GM12874 (cell line): ENCODE measurements around the gene CAMKK1.

Experiments used
- TF ChIP-seq, protein P1 (sequence below): IDR thresholded peaks from 2 replicates; pipeline ENCODE4 v1.5.1; 2011; ENCODE audit warnings: low read depth, mild to moderate bottlenecking, control low read depth, low read length, moderate library complexity; ENCODE audit not compliant: insufficient read depth

CAMKK1 gene

DNA sequence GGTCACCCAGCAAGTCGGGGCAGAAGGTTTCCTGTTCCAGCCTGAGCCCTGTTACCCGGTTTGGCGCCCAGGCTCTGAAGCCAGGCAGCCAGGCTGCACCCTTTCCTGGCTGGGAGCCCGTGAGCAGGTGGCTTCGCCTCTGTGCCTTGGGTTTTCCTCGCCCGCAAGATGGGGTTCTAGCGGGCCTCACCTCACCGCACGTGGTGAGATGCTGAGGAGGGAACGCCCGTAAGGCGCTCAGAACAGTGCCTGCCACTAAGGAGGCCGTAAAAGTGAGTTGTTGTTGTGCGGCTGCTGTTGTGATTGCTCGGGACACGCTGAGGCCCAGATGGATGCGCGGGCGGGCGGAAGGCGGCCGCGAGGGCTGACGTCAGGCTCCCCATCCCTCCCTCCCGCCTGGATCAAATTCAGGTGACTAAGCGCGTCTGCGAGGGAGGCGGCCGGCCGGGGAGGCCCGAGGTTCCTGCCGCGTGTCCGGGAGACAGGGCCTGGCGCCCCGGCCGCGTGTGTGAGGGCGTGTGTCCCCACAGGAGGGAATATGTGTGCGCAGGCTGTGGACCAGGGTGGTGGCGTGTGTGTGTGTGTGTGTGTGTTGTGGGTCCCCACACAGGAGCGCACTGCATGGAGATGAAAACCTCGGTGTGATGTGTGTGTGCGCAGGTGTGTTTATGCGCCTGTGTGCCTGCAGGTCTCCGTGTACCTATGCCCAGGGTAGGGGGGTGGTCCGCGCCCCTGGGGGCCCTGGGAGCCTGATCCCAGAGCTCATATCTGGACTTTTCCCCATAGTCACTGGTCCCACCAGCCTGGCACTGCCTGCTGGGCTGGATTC lies 4.3 kb downstream of the CAMKK1 start:
- TF ChIP-seq, protein P1, sequence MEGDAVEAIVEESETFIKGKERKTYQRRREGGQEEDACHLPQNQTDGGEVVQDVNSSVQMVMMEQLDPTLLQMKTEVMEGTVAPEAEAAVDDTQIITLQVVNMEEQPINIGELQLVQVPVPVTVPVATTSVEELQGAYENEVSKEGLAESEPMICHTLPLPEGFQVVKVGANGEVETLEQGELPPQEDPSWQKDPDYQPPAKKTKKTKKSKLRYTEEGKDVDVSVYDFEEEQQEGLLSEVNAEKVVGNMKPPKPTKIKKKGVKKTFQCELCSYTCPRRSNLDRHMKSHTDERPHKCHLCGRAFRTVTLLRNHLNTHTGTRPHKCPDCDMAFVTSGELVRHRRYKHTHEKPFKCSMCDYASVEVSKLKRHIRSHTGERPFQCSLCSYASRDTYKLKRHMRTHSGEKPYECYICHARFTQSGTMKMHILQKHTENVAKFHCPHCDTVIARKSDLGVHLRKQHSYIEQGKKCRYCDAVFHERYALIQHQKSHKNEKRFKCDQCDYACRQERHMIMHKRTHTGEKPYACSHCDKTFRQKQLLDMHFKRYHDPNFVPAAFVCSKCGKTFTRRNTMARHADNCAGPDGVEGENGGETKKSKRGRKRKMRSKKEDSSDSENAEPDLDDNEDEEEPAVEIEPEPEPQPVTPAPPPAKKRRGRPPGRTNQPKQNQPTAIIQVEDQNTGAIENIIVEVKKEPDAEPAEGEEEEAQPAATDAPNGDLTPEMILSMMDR: no peak

DNA sequence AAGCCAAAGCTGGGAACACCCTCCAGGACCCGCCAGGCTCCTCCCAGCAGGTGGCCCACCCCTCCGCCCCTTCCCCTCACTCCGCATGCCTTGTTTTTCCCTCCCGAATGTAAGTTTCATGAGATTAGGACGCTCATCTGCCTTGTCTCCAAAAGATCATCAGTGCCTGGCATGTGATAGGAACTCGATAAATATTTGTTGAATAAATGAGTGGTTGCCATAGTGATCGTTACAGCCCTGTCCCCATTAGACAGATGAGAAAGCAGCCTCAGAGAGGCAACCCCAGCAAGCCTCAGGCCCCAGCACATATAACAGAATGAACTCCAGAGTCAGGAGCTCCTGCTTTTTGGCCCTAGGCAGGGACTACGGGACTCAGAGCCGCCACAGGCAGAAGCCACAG lies 5.0 kb downstream of the CAMKK1 start:
- TF ChIP-seq, protein P1: no peak

DNA sequence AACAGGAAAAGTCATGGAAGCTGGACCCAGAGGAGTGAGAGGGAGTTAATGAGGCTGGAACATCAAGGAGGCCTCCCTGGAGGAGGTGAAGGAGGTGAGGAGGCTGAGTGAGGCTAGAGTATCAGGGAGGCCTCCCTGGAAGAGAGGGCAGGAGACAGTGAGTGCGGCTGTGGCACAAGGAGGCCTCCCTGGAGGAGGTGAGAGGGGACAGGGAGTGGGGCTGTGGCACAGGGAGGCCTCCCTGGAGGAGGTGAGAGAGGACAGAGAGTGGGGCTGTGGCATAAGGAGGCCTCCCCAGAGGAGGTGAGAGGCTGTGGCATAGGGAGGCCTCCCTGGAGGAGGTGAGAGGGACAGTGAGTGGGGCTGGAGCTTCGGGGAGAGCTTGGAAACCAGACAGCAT lies 5.5 kb downstream of the CAMKK1 start:
- TF ChIP-seq, protein P1: no peak

DNA sequence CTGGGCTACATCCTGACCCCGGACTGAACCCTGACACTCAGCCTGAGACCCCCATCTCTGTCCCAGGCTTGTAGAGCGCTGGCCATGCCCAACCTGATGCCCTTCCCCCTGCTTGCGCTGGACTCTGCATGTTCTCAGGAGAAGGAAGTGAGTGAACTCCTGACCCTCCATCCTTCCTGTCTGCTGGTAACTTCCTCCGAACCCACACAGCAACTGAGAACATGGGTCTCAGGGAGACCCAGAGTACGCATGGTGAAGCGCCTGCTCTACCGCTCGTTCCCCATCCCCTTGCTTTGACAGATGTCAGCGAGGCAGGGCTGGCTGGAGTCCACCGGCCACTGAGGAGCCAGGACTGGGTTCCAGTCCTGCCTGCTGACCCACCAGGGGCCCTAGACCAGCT lies 6.1 kb downstream of the CAMKK1 start:
- TF ChIP-seq, protein P1: no peak

DNA sequence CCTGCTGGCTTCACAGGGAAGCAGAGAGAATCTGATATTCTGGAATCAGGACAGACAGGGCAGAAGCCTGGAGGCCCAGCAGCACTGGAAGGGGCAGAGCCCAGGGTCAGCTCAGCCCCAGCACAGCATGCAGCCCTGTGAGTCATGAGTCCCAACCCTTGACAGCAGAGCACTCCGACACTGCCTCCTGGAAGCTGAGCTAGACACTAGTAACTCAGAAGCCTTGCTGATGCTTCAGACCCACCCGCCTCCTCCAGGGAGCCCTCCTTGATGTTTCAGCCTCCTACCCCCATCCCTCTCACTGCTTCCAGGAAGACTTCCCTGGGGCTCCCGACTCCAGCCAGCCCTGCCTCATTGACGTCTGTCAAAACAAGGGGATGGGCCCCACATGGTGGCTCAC lies 6.9 kb downstream of the CAMKK1 start:
- TF ChIP-seq, protein P1: no peak

DNA sequence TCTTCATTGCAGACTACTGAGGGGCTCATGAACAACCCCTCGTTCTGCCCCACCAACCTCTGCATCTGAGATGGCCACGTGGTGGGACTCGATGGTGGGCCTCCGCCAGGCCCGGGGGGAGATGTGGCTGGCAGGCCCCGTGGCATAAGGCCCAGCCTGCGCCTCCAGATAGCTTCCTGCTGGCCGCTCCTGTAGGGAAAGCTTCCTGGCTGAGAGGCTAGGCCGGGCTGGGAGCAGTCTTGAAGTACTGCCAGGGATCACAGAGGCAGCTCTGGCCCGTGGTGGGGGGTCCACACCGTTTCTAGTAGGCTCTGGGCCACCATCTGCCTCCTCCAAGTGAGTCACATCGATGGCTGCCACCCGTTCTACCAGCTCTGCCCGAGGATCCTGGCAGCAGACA lies 7.6 kb downstream of the CAMKK1 start:
- TF ChIP-seq, protein P1: no peak

DNA sequence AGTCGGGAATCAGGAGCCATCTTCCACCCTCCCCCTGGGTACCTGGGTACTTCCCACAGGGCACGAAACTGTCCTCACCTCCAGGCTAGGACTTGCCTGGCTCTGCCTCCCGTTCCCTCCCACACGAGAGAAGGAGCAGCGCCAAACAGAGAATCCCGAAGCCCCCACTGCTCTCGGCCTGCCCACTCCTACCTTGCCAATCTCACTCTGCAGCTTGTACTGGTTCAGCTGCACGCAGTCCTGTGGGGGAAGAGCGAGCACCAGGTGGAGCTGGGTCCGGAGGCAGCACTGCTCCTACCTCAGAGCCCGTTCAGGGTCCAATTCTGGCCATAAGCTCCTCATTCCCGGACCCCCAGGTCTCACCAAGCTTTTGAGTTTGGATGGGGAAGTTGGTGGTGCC lies 8.7 kb downstream of the CAMKK1 start:
- TF ChIP-seq, protein P1: no peak

DNA sequence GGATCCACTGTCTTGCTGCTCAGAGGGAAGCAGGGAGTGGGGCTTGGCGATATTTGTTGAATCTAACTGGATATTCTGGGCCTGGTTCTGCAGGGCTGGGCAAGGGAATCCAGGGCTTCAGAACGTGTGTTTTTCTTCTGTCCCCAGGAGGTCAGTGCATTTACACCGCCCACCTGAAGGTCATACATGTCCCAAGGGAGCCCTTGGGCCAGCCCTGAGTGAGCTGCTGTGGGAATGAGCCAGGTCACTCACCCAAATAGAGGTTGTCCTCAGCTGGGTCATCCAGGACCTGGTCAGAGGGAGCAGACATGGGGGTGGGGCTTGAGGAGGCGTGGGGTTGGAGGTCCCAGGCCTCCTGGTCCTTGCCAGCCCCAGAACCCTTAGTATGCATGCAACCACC lies 10.6 kb downstream of the CAMKK1 start:
- TF ChIP-seq, protein P1: no peak
